Stimulated activated CD4-positive, alpha-beta T cell treated with anti-CD3 and anti-CD28 coated beads, Interleukin-1b, Interleukin-23, amount 100 ng/mL, for 1 hour (primary cell): ENCODE measurements around the gene SUPT3H.

ENCODE experiments used
- DNase-seq, 2 donors: peaks; one replicate each; pipeline ENCODE4 v3.0.0-alpha.2; 2020; ENCODE audit warnings: low read depth in 2 of 2

The SUPT3H gene

GRCh38 chr6:45118754-45119153 is 259.0 kb downstream of the SUPT3H start:
- no peak for DNase-seq

GRCh38 chr6:45116714-45117410 is 260.9 kb downstream of the SUPT3H start:
- DNase-seq, result no peak

DNA sequence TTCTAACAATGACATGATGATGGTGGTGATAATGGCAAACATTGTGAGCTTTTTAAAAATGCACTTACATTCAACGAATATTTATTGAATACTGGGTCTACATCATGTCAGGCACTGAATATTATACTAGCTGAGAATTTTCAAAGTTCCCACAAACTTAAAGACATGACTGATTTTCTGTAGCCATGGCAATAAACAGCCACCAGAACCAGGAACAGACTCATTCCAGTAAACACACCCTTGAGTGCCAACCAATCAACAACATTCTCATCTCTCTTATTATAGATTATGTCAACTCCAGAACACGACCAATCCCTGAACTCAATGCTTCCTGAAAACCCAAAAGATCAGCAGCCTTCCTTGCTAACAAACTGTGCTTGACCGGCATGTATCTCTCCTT is 262.0 kb downstream of the SUPT3H start:
- DNase-seq, result no peak

GRCh38 chr6:45112711-45113110 is 265.0 kb downstream of the SUPT3H start:
- no peak for DNase-seq

DNA sequence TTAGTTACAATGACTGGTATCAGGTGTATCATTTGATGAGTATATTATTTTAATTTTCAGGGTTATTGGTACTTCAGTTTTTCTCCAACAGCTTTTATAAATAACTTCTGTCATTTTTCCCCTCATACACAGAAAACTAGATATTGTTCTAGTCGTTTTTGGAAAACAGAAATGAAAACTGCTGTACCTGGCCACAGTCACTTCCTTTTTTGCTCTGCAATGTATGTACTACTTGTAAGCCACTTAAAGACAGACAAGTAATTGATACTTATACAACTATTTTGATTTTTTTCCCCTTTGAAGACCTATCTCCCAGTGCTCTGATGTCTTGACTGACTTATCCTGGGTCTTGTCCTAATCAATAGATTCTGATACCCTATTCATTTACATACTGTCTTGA is 268.2 kb downstream of the SUPT3H start:
- DNase-seq, result no peak

GRCh38 chr6:45105170-45105820 is 272.4 kb downstream of the SUPT3H start:
- DNase-seq, result no peak

DNA sequence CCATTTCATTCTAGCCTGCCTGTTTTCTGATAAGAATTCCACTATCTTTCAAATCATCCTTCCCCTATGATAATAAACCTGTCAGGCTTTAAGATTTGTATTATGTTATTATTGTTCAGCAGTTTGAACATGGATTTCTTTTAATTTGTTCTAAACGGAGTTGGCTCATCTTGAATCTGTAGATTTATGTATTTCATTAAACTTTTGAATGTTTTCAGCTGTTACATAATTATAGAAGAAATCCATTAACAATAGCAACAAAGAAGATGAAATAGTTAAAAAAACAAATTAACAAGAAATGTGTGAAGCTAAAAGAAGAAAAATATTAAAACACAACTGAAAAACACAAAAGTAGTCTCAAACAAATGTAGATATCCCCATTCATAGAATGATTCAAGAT is 273.3 kb downstream of the SUPT3H start:
- no peak for DNase-seq

GRCh38 chr6:45098256-45098655 is 279.5 kb downstream of the SUPT3H start:
- no peak for DNase-seq

- DNase-seq, result no peak
Observed at GRCh38 chr6:45094831-45095230, 282.9 kb downstream of the SUPT3H start.

GRCh38 chr6:45092135-45092534 is 285.6 kb downstream of the SUPT3H start:
- no peak for DNase-seq

DNA sequence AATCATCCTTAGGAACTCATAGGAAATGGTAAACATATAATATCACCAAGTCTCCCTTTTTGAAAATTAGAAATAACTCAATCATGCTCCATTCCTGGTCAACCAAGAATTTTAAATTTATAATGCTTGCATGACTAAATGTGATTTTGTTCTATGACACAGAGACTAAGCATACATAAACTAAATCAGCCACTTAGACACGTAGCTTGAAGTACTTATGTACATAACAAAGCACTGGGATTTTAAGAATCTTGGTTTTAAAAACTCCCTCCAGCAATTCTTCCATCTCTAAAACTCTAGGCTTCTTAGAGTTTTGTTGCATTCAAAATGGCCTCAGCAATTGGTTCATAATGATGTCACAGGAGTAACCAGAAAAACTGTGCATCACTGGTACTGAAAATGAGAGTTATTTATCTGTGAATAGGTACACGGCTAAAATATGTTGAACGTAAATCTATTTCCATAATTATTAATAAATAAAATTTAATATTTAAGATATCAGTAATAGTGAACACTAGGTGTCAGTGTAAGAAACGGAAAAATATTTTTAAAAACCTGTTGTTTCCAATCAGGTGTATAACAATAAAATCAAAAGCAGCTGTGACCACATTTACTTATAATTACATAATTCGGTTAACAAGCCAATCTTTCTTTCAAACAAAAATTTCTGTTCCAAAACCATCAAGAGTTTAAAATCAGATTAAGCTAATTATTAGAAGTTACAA is 291.2 kb downstream of the SUPT3H start:
- DNase-seq, result no peak

GRCh38 chr6:45084257-45084656 is 293.5 kb downstream of the SUPT3H start:
- no peak for DNase-seq

GRCh38 chr6:45082091-45082490 is 295.6 kb downstream of the SUPT3H start:
- no peak for DNase-seq

GRCh38 chr6:45081634-45082033 is 296.1 kb downstream of the SUPT3H start:
- no peak for DNase-seq

DNA sequence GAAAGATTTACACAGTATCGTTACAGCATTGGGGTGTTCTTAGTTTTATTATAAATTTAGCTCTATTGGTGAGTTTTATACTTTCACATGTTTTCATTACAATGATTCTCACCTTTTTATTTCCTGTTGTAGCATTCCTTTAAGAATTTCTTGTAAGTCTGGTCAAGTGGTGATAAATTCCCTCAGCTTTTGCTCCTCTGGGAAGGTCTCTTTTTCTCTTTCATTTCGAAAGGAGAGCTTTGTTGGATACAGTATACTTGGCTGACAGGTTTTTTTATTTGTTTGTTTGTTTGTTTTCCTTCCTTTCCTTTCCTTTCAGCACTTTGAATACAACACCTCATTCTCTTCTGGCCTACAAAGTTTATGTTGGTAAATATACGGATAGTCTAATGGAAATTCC is 299.3 kb downstream of the SUPT3H start:
- DNase-seq, result no peak

- no peak for DNase-seq
Observed at GRCh38 chr6:45076217-45076930, 301.4 kb downstream of the SUPT3H start.

DNA sequence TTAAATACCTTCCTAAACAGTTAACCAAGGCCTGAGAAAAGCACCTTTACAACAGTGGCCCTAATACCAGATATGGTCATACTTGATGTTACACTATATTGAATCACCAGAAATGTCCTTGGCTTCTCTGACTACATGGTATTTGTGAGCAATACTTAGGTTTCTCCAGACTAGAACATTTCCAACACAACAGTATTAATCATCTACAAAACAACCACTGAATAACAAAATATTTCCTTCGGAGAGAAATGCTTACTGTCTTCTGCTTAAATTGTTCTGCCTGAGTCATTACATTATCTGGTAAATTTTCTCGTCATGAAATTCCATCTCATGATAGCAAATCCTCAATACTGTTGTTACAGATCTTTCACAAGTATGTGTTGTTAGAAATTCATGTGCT is 302.5 kb downstream of the SUPT3H start:
- DNase-seq, result no peak

DNA sequence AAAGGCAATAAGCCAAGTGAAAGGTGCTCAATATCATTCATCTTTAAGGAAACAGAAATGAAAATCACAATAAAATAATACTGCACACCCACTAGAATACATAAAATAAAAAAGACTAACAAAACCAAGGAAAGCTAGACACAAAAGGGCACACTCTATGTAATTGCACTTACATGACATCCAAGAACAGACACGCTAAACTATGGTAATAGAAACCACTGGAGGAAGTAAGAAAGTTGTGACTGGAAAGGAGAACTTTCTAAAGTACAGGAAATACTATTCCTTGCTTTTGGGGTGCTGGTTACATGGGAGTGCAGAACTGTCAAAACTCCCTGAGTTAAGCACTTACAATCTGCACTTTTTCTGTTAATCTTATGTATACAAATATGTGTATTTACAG is 303.3 kb downstream of the SUPT3H start:
- DNase-seq, result no peak

GRCh38 chr6:45073771-45074170 is 304.0 kb downstream of the SUPT3H start:
- no peak for DNase-seq

DNA sequence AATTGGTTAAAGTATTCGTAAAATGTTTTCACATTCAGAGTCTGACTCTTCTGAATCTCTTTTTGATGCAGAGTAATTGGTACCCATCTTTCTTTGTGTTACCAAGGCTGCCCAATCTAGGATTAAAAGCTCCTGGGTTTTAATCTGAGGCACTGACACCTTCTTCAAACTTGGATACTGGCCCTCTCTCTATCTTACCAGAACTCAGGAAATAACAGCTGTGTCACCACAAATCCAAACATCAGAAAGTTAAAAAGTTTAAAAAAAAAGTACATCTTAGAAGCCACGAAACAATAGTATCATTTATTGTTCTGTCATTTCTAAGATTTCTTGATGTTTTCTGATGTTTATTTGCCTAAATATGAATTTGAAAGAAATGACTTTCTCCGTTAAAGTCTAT is 305.1 kb downstream of the SUPT3H start:
- DNase-seq, result no peak

DNA sequence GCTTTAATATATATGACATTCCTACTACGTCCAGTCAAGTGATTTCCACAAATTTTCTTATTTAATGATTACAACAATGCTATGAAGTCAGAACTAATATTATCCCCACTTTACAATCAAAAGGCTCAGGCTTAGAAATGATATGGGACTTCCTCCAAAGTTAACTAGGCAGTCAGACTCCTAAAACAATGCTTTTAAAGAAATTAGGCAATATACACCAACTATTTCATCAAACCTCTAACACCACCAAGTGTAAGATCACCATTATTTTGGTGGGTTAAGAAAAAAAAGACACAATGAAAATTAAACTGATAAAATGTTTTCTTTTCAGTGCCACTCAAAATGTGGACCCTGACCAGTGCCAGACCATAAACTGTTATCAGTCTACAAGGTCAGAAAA is 305.7 kb downstream of the SUPT3H start:
- no peak for DNase-seq

DNA sequence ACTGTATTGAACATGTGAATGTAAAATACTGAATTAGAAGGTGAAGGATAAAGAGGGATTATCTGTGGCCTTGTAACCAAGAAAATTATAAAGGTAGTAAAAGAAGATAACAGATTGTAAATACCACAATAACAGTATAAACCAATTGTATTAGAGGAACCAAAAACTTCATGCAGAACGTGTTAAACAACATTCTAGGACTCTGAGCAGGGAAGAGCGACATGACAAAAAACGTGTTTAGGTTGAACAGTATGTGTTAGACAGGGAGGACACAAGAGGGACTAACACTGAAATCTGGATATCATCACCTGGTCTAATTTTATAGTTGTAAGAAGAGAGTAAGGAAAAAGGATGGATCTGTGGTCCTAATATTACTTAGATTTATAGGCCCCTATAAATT is 308.6 kb downstream of the SUPT3H start:
- no peak for DNase-seq
